Inflammatory macrophage treated with lipopolysaccharide for 4 hours (primary cell): Measurements from ENCODE around the gene COBL.

Source experiments
- DNase-seq: peaks from one replicate; pipeline ENCODE4 v3.0.0-alpha.2; 2020

Gene COBL

DNA sequence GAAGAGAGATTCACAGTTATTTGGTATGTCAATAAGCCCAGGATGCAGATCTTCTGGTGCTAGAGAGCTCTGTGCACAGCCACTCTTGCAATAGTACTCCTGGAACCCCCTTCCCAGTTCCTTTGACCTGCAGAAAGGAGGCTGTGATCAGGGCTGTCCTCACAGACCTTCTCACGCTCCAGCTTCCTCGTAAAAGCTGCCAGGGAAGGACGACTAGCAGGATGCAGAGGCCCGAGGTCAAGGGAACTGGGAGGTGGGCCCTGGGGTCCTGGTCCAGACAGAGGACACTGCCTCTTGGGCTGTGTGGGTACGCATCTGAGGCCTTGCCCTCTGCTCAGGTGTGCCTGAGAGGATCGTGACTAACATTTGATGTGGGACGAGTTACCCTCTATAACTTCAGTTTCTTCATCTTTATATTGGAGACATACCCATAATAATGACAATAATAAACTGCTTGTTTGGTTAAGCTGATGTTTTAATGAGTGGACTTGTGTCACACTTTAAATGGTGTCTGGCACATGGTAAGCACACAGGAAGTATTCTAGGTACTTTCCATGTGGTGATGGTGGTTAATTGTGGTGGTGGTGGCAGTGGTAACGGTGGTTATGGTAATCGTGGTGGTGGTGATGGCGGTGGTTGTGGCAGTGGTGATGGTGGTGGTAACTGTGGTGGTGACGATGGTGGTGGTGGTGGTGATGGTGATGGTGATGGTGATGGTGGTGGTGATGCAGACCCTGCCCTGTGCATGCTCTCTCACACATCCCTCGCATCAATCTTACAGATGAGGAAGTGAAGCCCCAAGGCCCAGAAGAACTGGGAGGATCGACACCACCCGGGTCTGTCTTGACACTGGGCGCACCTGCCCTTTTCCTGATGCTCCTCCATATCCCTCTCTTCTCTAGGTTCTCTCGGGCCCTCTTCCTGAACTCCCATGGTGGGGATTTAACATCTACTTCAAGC lies 298.8 kb downstream of the COBL start:
- no peak for DNase-seq

GRCh38 chr7:51016546-51016945 lies 300.1 kb downstream of the COBL start:
- DNase-seq = no peak

DNA sequence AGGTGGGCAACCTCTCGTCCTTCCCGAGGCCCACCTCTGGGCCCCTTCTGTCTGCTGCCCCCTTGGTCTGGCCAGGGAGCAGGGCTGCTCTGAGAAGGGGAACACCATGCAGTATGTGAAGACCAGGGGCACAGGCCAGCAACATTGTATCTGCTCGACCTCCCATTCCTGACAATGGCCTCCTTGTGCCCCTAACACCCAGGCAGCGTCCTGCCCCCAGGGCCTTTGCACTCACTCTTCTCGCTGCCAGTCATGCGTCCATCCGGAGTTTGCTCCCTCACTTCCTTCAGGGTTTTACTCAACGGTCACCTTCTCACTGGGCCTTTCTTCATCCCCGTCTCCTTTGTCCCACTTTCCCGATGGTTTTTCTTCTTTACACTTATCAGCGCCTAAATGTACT lies 301.0 kb downstream of the COBL start:
- no peak for DNase-seq

DNA sequence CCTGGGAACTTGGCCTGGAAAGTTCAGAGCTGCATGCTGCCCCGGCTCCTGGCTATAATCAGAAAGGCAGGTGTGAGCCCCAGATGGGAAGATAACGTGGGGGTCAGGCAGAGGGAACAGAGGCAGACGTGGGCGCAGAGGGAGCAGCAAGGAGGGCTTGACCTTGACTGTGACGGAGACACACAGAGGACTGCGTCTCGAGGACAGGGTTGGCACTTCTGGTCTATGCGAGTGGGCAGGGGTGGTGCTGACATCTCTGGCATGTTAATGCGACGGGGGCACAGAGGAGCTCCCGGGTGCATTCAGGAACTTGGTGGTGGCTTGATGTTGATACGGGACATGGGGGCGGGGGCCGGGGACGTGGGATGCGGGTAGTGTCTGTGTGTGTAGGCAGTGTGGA lies 301.8 kb downstream of the COBL start:
- DNase-seq = no peak

DNA sequence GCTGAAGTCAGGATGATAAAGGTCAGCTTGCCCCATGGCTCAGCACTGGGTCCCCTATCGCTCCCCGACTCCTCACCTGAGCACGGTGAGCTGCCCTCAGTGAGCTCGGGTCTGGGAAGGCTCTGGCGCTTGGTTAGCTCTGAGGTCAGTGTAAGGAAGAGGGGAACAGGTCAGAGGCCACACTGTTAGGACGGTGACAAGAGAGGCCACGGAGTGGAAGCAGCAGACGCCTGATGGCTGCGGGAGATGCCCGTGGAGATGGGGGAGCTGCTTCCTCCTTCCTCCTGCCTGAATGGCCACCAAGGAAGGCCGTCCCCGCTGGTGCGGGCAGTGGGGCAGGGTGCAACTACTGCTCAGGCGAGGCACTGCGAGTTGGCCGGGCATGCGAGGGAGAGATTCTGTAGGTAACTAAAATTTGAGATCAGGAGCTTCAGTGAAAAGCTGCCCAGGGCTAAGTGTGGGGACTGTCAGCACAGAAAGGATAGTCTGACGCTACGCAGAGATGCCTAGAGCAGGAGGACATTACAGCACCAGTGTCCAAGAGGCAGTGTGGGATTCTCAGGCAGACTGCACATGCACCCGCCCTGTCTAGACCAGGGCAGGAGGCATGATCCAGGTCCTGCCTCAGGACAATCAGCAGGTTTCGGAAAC lies 302.6 kb downstream of the COBL start:
- no peak for DNase-seq

GRCh38 chr7:51013218-51013786 lies 303.3 kb downstream of the COBL start:
- DNase-seq = no peak

DNA sequence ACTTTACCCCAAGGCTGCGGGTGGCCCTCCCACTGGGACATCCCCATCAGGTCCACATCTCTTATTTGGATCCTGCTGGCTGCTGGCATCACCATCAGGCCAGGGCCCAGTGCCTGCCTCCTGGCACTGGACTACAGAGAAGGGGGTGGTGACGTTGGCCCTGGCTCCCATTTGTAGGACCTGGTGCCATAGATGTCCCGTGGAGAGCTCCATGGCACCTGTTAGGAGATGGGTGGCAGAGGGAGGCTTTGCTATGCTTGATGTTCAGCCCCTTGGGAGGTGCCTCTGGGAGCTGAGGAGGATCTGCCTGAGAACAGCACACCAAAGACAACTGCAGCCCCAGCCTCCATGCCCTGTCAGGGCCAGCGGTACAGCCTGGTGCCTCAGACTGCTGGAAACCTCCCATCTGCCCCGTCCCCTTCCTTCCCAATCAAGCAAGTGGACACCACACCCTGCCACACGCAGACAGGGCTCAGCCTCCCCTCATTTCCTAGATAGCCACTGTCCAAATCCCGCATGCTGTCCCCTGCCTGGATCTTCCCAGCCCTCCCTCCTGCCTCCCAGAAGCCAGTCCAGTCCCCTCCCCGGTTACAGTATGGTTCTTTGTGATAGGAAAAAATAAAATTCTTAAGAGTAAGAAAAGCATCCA lies 303.9 kb downstream of the COBL start:
- DNase-seq = no peak

- no peak for DNase-seq
Measured at GRCh38 chr7:51011710-51012350, 304.8 kb downstream of the COBL start.

DNA sequence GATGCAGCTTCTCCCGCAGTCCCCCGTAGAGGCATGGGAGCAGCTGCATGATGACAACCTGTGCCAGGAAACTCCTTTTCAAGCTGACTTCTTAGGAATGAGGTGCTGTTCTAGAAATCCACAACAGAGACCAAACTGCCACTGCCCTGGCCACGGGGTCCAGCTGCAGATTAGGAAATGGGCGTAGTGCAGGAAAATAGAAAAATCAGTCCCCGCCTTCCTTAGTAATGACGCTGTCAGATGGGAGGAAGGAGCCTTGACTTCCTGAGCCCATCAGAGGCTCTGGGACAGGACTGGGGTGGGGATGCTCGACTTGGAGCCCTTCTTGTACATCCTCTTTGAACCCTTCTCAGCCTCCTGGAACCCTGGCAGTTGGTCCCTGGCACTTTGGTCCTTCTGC lies 306.1 kb downstream of the COBL start:
- DNase-seq = no peak

- DNase-seq = no peak
Measured at GRCh38 chr7:51009716-51010496, 306.7 kb downstream of the COBL start.

DNA sequence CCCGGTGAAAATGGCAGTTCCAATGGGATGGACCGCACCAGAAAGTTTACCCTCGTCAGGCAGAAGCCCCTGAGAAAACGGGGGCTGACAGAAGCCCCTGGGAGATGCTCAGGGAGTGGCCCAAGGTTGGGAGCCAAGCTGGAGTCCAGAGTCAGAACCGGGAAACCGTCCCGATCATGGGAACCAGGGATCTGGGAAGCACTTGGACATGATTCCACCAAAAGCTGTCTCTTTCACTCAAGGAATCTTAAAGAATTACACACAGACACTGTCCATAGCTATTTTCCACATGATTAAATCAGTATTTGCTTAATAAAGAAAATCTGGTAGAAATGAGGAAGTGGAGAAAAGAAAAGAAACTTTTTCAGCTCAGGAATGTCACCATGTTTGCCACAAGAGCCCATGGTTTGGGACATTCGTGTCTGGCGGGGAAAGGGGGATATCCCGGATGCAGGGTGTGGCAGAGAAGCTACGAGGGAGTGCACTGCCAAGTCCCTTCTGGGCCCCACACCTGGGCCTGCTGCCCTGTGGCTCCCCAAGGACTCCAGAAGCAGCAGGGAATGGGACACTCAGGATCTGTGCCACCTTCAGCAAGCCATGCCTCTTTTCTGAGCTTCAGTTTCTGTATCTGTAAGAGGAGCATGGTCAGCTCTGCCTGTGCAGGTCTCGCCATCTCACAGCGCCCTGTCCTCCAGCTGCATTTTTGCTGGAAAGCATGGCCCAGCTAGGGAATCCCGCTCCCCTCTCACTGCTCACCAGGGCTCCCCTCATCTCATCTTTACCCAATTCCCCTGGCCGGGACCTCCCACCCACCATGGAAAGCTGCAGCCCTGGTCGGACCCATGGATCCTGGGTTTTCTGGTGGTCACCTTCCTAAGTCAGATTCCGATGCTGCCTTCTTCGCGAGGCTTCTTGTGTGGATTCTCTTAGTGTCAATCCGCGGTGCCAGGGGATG lies 308.8 kb downstream of the COBL start:
- no peak for DNase-seq

DNA sequence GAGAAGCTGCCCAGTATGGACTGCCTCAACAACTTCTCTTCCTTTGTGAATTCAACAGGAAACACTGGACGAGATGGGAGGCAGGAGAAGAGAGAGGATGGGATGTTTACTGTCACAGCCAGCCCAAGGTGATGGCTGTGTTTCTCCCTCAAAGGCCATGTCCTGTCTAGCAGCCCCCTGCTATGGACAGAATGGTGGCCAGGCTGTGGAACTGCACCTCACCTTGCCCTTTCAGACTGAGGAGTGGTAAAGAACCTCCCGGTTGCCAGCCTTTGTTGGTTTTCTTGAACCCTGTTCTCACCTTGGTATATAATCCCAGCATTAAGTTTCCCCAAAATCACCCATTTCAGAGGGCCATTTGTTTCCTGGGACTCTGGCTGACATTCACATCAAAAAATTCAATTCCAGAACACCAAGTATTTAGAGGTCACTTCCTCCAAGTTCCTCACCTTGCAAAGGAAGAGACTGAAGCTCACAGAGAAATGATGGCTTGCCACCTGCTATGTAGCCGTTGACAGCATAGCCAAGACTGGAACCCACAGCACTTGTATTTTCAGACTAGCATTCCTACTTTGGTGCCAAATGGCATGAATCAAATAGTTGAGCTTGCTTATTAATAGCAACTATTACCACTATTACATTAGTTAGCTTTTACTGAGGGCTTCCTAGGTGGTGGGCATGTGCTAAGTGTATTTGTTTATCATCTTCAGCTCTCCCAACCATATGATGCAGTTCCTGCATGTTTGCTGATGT lies 309.9 kb downstream of the COBL start:
- no peak for DNase-seq

DNA sequence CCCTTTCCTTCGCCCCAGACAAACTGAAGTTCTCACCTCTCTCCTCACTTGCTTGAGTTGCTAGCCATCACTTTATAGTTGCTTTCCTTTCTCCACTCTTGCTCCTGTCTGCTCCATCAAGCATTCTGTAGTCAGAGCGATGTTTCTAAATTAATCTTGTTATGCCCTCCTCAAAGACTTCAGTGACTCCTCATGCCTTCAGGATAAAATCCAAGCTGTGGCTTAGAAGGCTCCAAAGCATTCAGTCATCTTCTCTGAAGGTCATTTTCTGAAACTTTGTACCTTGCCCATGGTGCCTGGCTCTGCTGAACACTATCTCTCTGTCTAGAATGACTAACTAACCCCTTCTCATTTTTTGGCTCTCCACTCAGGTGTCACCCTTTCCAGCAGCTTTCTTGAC lies 311.5 kb downstream of the COBL start:
- no peak for DNase-seq

DNA sequence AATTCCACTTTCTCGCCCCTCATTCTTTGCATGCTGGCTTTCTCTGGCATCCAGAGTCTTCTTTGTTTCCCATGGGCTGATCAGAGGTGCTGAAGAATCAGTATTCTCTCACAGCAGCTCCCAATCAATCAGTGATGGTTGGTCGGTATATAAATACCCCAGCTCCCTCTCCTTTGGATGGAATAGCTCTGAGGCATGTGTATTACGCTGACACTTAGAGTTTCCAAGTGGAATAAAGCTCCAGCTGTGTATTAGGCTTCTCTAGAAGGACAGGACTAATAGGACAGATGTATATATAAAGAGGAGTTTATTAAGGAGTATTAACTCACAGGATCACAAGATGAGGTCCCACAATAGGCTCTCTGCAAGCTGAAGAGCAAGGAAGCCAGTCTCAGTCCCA lies 315.7 kb downstream of the COBL start:
- no peak for DNase-seq

DNA sequence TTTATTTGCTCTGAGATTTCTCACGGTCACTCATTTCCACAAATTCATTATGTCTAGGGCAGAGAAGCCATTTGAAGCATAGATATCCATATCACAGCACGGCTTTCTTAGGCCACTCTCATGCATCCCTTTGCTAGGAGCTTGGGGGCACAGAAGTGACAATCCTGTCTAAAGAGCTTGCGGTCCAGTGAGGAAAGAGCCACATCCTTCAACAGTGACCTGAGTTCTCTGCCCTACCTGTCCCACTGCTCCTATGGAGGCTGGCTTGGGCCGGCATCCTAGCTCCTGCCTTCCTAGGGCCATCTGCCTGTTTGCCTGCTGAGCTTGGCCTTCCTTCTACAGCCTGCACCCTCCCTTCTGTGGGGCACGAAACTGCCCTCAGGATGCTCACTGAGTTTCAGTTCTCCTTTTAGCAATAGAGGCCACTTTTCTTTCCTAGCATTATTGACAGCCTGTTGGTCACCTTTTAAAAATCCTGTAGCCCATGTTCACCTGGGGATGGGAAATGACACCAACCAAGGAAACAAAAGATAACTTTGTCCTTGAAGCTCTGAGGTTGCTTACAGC lies 321.8 kb downstream of the COBL start:
- DNase-seq = no peak

- peak; percentile 10 for DNase-seq
Measured at GRCh38 chr7:50990214-50990613, 326.4 kb downstream of the COBL start.

GRCh38 chr7:50988988-50989387 lies 327.6 kb downstream of the COBL start:
- DNase-seq = no peak

DNA sequence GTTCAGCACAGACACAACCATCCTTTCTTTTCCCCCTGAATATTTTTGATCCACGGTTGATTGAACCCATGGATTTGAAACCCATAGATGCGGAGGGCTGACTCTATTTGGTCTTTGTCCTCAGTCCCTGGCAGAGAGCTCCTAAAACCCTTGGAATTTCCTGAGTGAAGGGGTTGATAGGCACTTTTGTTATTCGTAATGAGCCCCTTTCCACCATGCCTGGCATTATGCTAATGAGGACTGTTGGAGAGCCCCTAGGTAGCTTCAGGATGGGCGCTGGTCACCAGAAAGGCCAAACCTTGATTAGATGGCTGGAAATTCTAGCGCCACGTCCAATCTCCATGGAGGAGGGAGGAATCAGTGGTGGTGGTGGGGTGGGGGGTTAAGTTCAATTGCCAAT lies 328.1 kb downstream of the COBL start:
- no peak for DNase-seq

GRCh38 chr7:50985096-50985495 lies 331.5 kb downstream of the COBL start:
- DNase-seq = no peak

- DNase-seq = no peak
Measured at GRCh38 chr7:50983850-50984249, 332.8 kb downstream of the COBL start.
